ENCODE measurements around the gene PGD. TPM values are rescaled to one million over a fixed set of nuclear protein-coding genes. Genes with fewer than 3 reads are reported as not detected.

PGD gene
- total RNA-seq, 1 experiment from 2014 or later, result 162 TPM

- no peaks in the 10 kb centered on the region for H3K9me3 ChIP-seq (ENCODE audit: low read length)
- no peaks in the 10 kb centered on the region for H3K36me3 ChIP-seq (ENCODE audit: low read depth, low read length)
- CTCF ChIA-PET, result no interaction called here
- no peak overlapping the region for H3K4me3 ChIP-seq (ENCODE audit: low read length)
- POLR2A ChIA-PET (ENCODE audit: unreplicated experiment), result no interaction called here
- H2AFZ ChIP-seq (ENCODE audit: low read length), result no peak overlapping the region
- no peak overlapping the region for H3K9ac ChIP-seq (ENCODE audit: low read length)
- no peaks in the 10 kb centered on the region for H3K27me3 ChIP-seq (ENCODE audit: low read length)
- H3K9me2 ChIP-seq (replicated peaks; ENCODE audit: low read length), result no peaks in the 10 kb centered on the region
- intact Hi-C loops (cut with micrococcal nuclease), result no loop called here
- H3K27ac ChIP-seq (ENCODE audit: low read length), result no peak overlapping the region
- H3K4me1 ChIP-seq (ENCODE audit: insufficient read depth, low read length), result no peaks in the 10 kb centered on the region
- H3K79me2 ChIP-seq (ENCODE audit: low read length), result no peaks in the 10 kb centered on the region
- H3K4me2 ChIP-seq (ENCODE audit: low read length), result no peak overlapping the region
- H3F3A ChIP-seq (ENCODE audit: low read length, unreplicated experiment), result no peaks in the 10 kb centered on the region
- no peak for TF ChIP-seq CTCF (conservative IDR thresholded peaks at IDR 0.05; ENCODE audit: low read depth, low read length)
- TF ChIP-seq EZH2 (IDR thresholded peaks at IDR 0.05; ENCODE audit: low read length, unreplicated experiment), result no peak
- no peak for TF ChIP-seq EZH2phosphoT487 (IDR thresholded peaks at IDR 0.05; ENCODE audit: borderline replicate concordance, low read length)
- no TSS peak for BruUV-seq (replicated peaks)
- H4K20me1 ChIP-seq (ENCODE audit: low read length), result no peaks in the 10 kb centered on the region
- ATAC-seq (no peak), DNase-seq (no peak)
Observed at GRCh38 chr1:10444795-10445397, 46.0 kb downstream of the PGD start.

- H3K9ac ChIP-seq (ENCODE audit: low read length), result no peak overlapping the region
- POLR2A ChIA-PET (ENCODE audit: unreplicated experiment), result no interaction called here
Observed at GRCh38 chr1:10446790-10447422, 48.0 kb downstream of the PGD start.

More at GRCh38 chr1:10446790-10447422, 48.0 kb downstream of the PGD start:
- Histone ChIP-seq H3K4me3 (ENCODE audit: low read length) (no peak overlapping the region), H3K4me2 (ENCODE audit: low read length) (no peak overlapping the region), H3K9me2 (replicated peaks; ENCODE audit: low read length) (no peaks in the 10 kb centered on the region), H3K79me2 (ENCODE audit: low read length) (no peaks in the 10 kb centered on the region), H3K27me3 (ENCODE audit: low read length) (no peaks in the 10 kb centered on the region), H3K4me1 (ENCODE audit: insufficient read depth, low read length) (no peaks in the 10 kb centered on the region), H2AFZ (ENCODE audit: low read length) (no peak overlapping the region), H3K9me3 (ENCODE audit: low read length) (no peaks in the 10 kb centered on the region), H3K27ac (ENCODE audit: low read length) (no peak overlapping the region), H3K36me3 (ENCODE audit: low read depth, low read length) (no peaks in the 10 kb centered on the region), H3F3A (ENCODE audit: low read length, unreplicated experiment) (no peaks in the 10 kb centered on the region), H4K20me1 (ENCODE audit: low read length) (no peaks in the 10 kb centered on the region)
- intact Hi-C loops (cut with micrococcal nuclease), result no loop called here
- ATAC-seq, result no peak
- CTCF ChIA-PET, result no interaction called here
- no peak for DNase-seq
- BruUV-seq (replicated peaks), result no TSS peak
- TF ChIP-seq CTCF (conservative IDR thresholded peaks at IDR 0.05; ENCODE audit: low read depth, low read length), result no peak
